HG03066 (cell line): Measurements from ENCODE around the gene RPS21.

Source experiments
- ATAC-seq: cut with Tn5 transposase; IDR thresholded peaks from one replicate; pipeline ENCODE4 v1.9.1; 2021; ENCODE audit warnings: low read depth; ENCODE audit not compliant: unreplicated experiment

Gene RPS21

GRCh38 chr20:62353289-62354030, 33.4 kb upstream of the RPS21 start:
- ATAC-seq = no peak

- ATAC-seq = no peak
These were observed 32.7 kb upstream of the RPS21 start for GRCh38 chr20:62354031-62354808.

GRCh38 chr20:62354811-62355341, 32.0 kb upstream of the RPS21 start:
- ATAC-seq = no peak

DNA sequence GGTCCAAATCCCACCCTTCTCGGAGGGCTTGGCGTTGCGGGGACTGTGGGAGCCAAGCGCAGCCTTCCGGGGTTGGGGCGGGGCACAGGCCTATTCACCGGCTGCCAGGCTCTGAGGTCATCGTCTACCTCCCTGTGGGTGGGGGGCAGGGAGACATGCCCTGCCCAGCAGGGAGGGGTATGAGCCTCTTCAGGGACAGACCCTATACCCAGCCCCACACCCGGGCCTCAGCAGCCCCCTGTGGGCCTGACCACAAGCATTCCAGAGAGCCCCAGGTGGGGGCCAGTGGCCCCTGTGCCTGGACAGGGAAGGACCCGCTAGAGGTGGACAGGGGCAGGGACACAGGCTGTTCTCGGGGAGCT, 31.4 kb upstream of the RPS21 start:
- no peak for ATAC-seq

DNA sequence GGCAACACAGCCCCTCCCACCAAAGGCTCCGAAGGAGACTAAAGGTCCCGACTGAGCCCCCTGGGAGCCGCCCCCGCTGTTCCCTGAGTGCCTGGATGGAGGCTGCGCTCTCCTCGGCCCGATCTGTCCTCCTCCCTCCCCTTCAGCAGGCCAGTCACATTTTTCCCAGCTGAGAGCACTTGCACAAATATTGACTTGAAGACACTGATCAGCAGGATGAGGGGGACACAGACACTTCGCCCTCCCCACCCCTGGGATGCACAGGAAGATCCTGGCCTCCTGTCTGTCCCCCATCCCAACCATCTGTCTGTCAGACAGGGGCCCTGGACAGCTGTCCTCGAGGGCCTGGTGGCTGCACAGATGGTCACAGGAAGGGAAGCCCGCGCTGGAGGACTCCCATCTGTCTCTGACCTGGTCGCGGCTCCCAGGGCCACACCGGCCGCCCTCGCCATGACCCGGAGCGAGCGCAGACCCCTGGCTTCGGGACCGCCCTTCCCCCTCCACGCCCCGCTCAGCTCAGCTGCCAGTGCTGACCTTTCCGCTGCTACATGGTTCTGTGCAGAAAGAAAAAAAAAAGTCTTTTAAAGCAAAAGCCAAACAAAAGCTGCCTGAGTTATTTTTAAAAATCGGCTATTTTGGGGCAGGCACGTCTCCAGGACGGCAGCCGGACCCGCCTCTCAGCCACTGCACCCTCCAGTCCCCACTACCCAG, 30.9 kb upstream of the RPS21 start:
- no peak for ATAC-seq

DNA sequence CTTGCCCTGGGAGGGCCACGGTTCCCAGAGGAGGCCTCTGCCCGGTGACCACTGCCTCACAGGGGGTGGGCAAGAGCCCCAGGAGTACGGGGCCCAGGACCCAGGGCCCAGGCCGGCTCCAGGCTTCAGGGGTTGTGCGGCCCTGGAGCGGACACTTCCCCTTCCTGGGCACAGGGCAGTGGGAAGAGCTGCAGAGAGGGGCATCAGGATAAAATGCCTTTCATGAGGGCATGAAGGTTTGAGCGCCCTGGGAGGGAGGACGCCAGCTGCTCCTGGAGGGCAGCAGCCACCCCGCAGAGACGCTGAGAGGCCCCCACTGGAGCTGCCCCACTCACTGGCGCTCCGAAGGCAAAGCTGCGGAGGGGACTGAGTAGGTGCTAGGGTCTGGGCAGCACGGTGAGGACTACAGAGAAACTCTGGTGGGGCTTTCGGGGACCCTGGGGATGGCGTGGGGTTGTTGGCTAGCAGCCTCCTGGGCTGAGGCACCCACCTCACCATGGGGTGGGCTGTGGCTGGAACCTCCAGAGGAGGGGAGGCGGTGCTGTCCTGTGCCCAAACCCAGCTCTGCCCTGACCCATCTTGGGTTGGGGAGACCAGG, 30.2 kb upstream of the RPS21 start:
- ATAC-seq = no peak

- ATAC-seq = no peak
These were observed 29.7 kb upstream of the RPS21 start for GRCh38 chr20:62357187-62357667.

GRCh38 chr20:62357681-62358080, 29.2 kb upstream of the RPS21 start:
- ATAC-seq = no peak

DNA sequence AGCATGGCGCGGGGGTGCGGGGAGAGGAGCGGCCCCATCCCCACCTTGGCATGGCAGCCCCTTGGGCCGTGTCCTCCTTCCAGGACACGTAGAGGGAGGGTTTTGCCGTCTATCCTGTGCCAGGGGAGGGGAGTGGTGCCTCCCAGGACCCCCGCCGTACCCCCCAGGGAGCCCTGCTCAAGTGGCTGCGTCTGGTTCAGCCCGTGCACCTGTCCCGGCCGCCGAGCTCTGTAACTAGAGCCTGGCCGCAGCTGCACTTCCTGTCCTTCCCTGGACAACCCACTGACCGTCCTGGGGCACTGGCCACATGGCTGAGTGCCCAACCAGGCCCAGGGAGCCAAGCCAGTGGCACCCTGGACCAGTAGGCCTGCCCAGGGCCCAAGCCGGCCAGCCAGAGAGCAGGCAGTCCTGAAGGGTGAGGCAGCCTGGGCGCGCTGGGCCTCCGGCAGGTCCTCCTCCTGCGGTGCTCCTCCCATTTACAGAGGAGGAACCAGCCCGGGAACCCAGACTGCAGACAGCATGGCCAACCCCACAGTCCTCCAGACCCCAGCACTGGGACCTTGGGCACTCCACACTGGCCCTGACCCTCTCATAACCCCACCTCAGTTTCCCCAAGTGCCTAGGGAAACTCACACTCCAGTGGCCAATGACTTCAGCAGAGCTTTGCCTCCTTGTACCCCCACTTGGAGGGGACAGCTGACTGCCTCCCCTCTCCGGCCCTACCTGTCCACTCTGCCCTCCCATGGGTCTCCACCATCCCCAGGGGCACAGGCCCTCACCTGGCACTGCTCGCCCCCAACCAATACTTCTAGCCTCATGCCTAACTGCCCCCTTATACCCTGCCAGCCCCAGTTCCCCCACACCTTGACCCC, 28.5 kb upstream of the RPS21 start:
- no peak for ATAC-seq

DNA sequence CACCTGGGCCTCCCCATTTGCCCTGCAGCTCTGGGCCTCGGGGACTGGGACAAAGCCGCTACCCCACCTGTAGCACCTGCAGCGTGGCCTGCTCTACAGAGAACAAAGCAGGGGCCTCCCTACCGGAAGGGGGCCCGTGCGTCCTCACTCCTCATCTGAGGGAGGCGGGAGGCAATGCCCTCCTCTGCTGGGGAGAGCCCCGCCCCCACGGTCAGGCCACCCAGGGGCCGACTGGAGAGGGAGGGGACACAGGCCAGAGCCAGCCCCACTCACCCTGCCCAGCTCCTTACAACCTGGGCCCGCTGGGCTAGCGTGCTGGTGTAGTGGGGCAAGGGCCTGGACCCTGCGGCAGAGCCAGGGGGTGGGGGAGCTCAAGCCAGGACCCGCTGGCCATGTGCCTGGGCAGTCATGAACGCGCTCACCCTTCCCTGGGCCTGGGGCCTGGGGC, 27.8 kb upstream of the RPS21 start:
- ATAC-seq = no peak

- no peak for ATAC-seq
These were observed 27.3 kb upstream of the RPS21 start for GRCh38 chr20:62359491-62360121.

DNA sequence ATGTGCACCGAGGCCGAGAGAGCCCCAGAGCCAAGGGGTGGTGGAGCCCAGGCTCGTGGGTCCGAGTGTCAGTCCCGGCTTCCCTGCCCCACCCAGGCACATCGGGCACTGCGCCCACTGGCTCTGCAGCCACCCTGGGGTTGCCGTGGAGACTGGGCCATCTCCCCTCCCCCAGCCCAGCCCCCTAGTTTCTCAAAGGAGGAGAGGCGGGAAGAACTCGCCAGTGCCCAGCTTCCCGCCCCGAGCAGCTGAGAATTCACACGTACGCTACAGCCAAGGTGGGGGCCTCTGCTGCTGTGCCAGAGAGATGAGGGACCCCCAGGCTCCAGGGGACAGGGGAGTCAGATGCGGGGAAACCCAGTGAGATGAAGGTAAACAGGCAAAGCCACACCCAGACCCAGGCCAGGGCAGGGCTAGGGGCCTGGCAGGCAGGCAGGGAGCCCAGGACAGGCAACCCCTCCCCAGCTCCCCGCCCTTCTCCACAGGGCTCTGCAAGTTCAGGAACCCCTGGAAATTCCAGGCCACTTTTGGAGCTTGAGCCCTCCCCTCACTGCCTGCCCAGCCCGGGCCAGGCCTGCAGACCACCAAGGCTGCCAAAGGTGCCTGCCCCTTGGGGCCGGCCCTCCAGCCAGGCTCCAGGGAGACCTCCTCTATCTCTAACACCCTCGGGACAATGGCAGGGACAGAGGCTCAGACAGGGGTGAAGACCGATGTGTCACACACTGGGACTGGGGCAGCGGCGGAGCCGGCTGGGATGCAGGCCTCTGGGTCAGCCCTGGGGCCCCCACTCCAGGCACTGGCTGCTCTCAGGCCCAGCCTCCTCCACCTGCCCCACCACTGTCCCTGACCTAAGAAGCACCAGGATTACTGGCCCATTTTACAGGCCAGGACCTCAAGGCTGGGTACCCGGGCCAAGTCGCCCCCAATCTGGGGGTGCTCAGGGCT, 25.8 kb upstream of the RPS21 start:
- ATAC-seq = no peak

- ATAC-seq = no peak
These were observed 24.9 kb upstream of the RPS21 start for GRCh38 chr20:62361799-62362589.

- no peak for ATAC-seq
These were observed 24.3 kb upstream of the RPS21 start for GRCh38 chr20:62362590-62362940.

DNA sequence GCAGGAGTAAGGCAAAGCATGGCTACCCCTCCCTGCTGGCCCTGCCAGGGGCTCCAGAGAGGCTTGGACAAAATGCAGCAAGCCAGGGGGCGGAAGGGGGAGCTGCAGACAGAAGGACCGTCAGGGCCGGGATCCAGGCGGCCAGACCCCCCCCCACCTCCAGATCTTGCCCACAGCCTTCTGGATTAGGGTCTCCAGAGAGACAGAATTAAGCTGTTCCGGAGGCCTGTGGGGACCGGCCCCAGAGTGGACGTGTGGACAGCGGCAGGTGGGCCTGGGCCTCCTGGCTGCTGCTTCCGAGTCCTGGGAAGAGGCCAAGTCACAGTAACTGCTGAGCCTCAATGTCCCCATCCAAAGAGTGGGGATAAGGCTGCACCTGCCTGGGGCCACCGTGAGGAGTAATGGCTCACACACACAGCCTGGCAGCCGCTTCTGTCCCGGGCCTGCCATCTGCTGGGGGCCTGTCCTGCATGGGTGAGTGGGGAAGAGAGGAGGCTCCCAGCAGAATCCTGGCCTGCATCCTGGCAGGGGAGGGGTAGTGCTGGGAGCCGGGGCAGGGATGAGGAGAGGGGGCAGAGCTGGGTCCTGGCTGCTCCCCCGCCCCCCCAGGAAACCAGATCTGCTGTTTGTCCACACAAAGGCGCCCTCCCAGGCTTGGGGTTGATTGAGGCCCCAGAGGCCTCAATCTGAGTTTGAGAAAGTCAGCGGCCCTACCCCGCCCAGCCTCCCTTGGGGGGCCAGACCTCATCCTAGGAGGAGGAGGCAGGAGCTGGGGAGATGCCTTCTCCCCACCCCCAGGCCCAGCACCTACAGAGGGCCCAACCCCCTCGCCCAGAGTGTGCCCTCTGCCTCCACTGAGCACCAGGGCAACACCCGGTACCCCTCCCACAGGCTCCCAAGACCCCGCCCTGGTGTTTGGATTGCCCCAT, 23.6 kb upstream of the RPS21 start:
- no peak for ATAC-seq
